HG02610 (cell line): Measurements from ENCODE around the gene BEGAIN.

Experiments
- ATAC-seq: cut with Tn5 transposase; IDR thresholded peaks from one replicate; pipeline ENCODE4 v1.9.1; 2021; ENCODE audit warnings: mild to moderate bottlenecking, moderate library complexity; ENCODE audit not compliant: unreplicated experiment

The BEGAIN gene

GRCh38 chr14:100602621-100603230 lies 15.5 kb upstream of the BEGAIN start:
- ATAC-seq: no peak

- ATAC-seq: no peak
Measured at GRCh38 chr14:100601914-100602313, 14.7 kb upstream of the BEGAIN start.

- no peak for ATAC-seq
Measured at GRCh38 chr14:100601064-100601463, 13.8 kb upstream of the BEGAIN start.

GRCh38 chr14:100599981-100600380 lies 12.8 kb upstream of the BEGAIN start:
- ATAC-seq: no peak

GRCh38 chr14:100594625-100594951 lies 7.4 kb upstream of the BEGAIN start:
- no peak for ATAC-seq

GRCh38 chr14:100593751-100594624 lies 6.8 kb upstream of the BEGAIN start:
- ATAC-seq: no peak

GRCh38 chr14:100592972-100593371 lies 5.8 kb upstream of the BEGAIN start:
- no peak for ATAC-seq

- ATAC-seq: no peak
Measured at GRCh38 chr14:100592461-100592891, 5.3 kb upstream of the BEGAIN start.

GRCh38 chr14:100591453-100592371 lies 4.5 kb upstream of the BEGAIN start:
- ATAC-seq: no peak

- ATAC-seq: no peak
Measured at GRCh38 chr14:100590726-100591452, 3.7 kb upstream of the BEGAIN start.

GRCh38 chr14:100589760-100590469 lies 2.7 kb upstream of the BEGAIN start:
- no peak for ATAC-seq

- ATAC-seq: no peak
Measured at GRCh38 chr14:100589071-100589759, 2.0 kb upstream of the BEGAIN start.

- no peak for ATAC-seq
Measured at GRCh38 chr14:100588671-100589070, 1.5 kb upstream of the BEGAIN start.

- ATAC-seq: no peak
Measured at GRCh38 chr14:100587763-100588411, 670 bp upstream of the BEGAIN start.

- ATAC-seq: no peak
Measured at GRCh38 chr14:100586403-100587085, 673 bp downstream of the BEGAIN start.

GRCh38 chr14:100586153-100586402 lies 1.1 kb downstream of the BEGAIN start:
- no peak for ATAC-seq

- no peak for ATAC-seq
Measured at GRCh38 chr14:100585448-100586152, 1.6 kb downstream of the BEGAIN start.
